Ascending aorta (tissue), 2 donors: ENCODE results near the gene SLC38A1. TPM values are rescaled to one million over a fixed set of nuclear protein-coding genes. Genes with fewer than 3 reads are reported as not detected.
A peak's percentile ranks its signal among the peaks of the same experiment; 100 is the strongest.
"Not testable (repeated sequence)": the region's sequence is repeated elsewhere in the genome, so short reads cannot be mapped to it uniquely, and the experiment has no call there.

Experiments used
- DNase-seq, 2 donors: peaks; one replicate each; pipeline ENCODE4 v3.0.0-alpha.2; 2019; ENCODE audit warnings: low spot score in 2 of 2
- H3K27ac ChIP-seq, 2 donors: fragments of 200-600 bp; sonication (generic); one replicate each; pipeline ENCODE4 v1.5.1; 2016 to 2017; ENCODE audit warnings: mild to moderate bottlenecking in 1 of 2
- H3K27me3 ChIP-seq: fragments of 200-600 bp; sonication (generic); one replicate; pipeline ENCODE4 v1.5.1; 2017
- H3K36me3 ChIP-seq, 2 donors: fragments of 200-600 bp; sonication (generic); one replicate each; pipeline ENCODE4 v1.5.1; 2016
- H3K4me1 ChIP-seq, 2 donors: fragments of 200-600 bp; sonication (generic); one replicate each; pipeline ENCODE4 v1.5.1; 2016 to 2017; ENCODE audit warnings: mild to moderate bottlenecking in 1 of 2
- H3K4me3 ChIP-seq, 2 donors: fragments of 200-600 bp; sonication (generic); one replicate each; pipeline ENCODE4 v1.5.1; 2016 to 2017; ENCODE audit warnings: mild to moderate bottlenecking in 1 of 2
- H3K9me3 ChIP-seq, 2 donors: fragments of 200-600 bp; sonication (generic); one replicate each; pipeline ENCODE4 v1.5.1; 2016
- CTCF ChIP-seq, 3 experiments: fragments of 200-600 bp in 2 of 3; fragments of 450-650 bp in 1 of 3; sonication (generic) in 2 of 3; IDR thresholded peaks; one replicate each; pipeline ENCODE4 v1.5.1; 2016 to 2019; ENCODE audit warnings: antibody characterized with exemption in 3 of 3, mild to moderate bottlenecking in 1 of 3, moderate library complexity in 1 of 3
- intact Hi-C: fragments of 100-400 bp; cut with DNase I; formaldehyde crosslinking; loops from one replicate; pipeline ENCODE4 v1.15.1; 2023
- total RNA-seq: library from RNA; depleted of rRNA; stranded (reverse); fragments of >200 nt; gene quantifications from one replicate; pipeline ENCODE4 v1.1.0, GENCODE V29; 2016

Gene SLC38A1
- total RNA-seq, 1 donor from 2014 or later, result 12.8 TPM

DNA sequence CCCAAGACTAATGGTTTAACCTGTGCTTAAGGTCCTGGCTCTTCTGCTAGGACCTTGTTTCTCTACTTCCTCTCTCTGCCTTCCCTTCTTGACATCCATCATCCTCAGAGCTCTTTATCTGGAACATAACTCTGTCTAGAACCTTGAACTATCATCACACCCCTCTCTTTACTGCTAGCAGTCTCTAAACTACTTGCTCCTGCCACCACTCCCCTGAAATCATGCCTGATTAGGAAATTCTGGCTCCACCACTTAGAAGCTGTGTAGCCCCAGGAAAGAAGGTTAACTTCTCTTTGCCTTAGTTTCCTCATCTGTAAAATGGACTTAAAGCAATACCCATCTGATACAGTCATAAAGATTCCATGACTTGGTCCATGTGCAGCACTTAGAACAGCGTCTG lies 9.1 kb downstream of the SLC38A1 start:
- Histone ChIP-seq H3K4me1 (peaks cover 0 to 31% of the 10 kb centered on the region in 2 donors), H3K4me3 (no peak overlapping the region), H3K36me3 (no peaks in the 10 kb centered on the region), H3K9me3 (no peaks in the 10 kb centered on the region), H3K27me3 (no peaks in the 10 kb centered on the region), H3K27ac (peak overlapping the region in 1 of 2 donors; percentile 46)
- TF ChIP-seq CTCF (IDR thresholded peaks at IDR 0.05), result no peak
- intact Hi-C loops, result no loop called here
- no peak for DNase-seq

GRCh38 chr12:46259071-46259470 lies 9.8 kb downstream of the SLC38A1 start:
- no peak for DNase-seq
- Histone ChIP-seq H3K27me3 (no peaks in the 10 kb centered on the region), H3K36me3 (no peaks in the 10 kb centered on the region), H3K27ac (no peak overlapping the region), H3K4me1 (peaks cover 6 to 32% of the 10 kb centered on the region in 2 donors), H3K9me3 (no peaks in the 10 kb centered on the region), H3K4me3 (no peak overlapping the region)
- TF ChIP-seq CTCF (IDR thresholded peaks at IDR 0.05), result no peak
- intact Hi-C loops, result no loop called here

- Histone ChIP-seq H3K27ac (no peak overlapping the region), H3K4me3 (no peak overlapping the region), H3K4me1 (peaks cover 6 to 26% of the 10 kb centered on the region in 2 donors), H3K27me3 (no peaks in the 10 kb centered on the region), H3K36me3 (no peaks in the 10 kb centered on the region), H3K9me3 (no peaks in the 10 kb centered on the region)
- no peak for DNase-seq
- no peak for TF ChIP-seq CTCF (IDR thresholded peaks at IDR 0.05)
- intact Hi-C loops, result no loop called here
Observed at GRCh38 chr12:46258129-46258528, 10.7 kb downstream of the SLC38A1 start.

GRCh38 chr12:46256942-46257341 lies 11.9 kb downstream of the SLC38A1 start:
- no peak for TF ChIP-seq CTCF (IDR thresholded peaks at IDR 0.05)
- Histone ChIP-seq H3K27me3 (no peaks in the 10 kb centered on the region), H3K4me3 (no peak overlapping the region), H3K27ac (no peak overlapping the region), H3K36me3 (no peaks in the 10 kb centered on the region), H3K4me1 (peaks cover 6 to 22% of the 10 kb centered on the region in 2 donors), H3K9me3 (no peaks in the 10 kb centered on the region)
- intact Hi-C loops, result no loop called here
- no peak for DNase-seq

DNA sequence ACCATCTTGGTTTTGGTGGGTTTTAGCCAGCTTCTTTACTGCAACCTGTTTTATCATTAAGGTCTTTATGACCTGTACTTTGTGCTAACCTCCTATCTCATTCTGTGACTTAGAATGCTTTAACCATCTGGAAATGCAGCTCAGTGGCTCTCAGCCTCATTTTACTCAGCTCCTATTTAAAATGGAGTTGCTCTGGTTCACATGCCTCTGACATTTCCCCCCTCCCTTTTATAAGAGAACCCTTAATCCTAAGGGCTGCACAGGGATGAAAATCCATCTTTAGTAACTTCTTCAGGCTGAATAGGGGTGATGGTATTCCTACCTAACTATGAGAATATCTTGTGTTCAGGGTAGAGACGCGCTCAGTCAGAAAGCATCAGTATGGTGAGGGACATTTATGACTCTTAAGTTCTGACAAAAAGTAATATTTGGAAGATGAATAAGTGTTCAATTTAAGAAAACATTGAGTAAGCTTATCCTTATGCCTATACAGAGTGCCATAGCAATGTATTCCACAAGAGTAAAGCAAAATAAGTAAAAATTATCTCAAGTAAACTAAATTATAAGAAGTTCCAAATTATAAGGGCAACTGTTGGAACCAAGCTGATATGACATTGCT lies 15.2 kb downstream of the SLC38A1 start:
- Histone ChIP-seq H3K4me1 (peaks cover 6 to 10% of the 10 kb centered on the region in 2 donors), H3K4me3 (no peak overlapping the region), H3K27me3 (no peaks in the 10 kb centered on the region), H3K9me3 (no peaks in the 10 kb centered on the region), H3K36me3 (no peaks in the 10 kb centered on the region), H3K27ac (no peak overlapping the region)
- intact Hi-C loops, result no loop called here
- DNase-seq, result no peak
- TF ChIP-seq CTCF (IDR thresholded peaks at IDR 0.05), result no peak

- H3K36me3 ChIP-seq, DNase-seq, H3K4me1 ChIP-seq, intact Hi-C loops, H3K27me3 ChIP-seq, H3K4me3 ChIP-seq, H3K9me3 ChIP-seq, H3K27ac ChIP-seq: not testable (repeated sequence)
Observed at GRCh38 chr12:46251994-46252393, 16.8 kb downstream of the SLC38A1 start.

GRCh38 chr12:46249960-46250359 lies 18.9 kb downstream of the SLC38A1 start:
- DNase-seq, H3K4me3 ChIP-seq, H3K9me3 ChIP-seq, H3K27me3 ChIP-seq, H3K27ac ChIP-seq, intact Hi-C loops, H3K4me1 ChIP-seq, H3K36me3 ChIP-seq: not testable (repeated sequence)
